Skeletal muscle satellite cell (primary cell): ENCODE results near the gene RNF130.
"Not testable (repeated sequence)": the region's sequence is repeated elsewhere in the genome, so short reads cannot be mapped to it uniquely, and the experiment has no call there.

Source experiments
- H3K27me3 ChIP-seq: 2 replicates; pipeline ENCODE4 v1.7.0; 2013; ENCODE audit warnings: low read length; ENCODE audit not compliant: control insufficient read depth, insufficient read depth
- H3K36me3 ChIP-seq: 2 replicates; pipeline ENCODE4 v1.7.0; 2013; ENCODE audit warnings: mild to moderate bottlenecking, control low read depth, low read length; ENCODE audit not compliant: insufficient read depth
- H3K4me1 ChIP-seq: 2 replicates; pipeline ENCODE4 v1.7.0; 2013; ENCODE audit warnings: low read length; ENCODE audit not compliant: control insufficient read depth, insufficient read depth
- H3K4me2 ChIP-seq: 2 replicates; pipeline ENCODE4 v1.7.0; 2013; ENCODE audit warnings: mild to moderate bottlenecking, low read length
- H3K4me3 ChIP-seq: 2 replicates; pipeline ENCODE4 v1.7.0; 2013; ENCODE audit warnings: low read length
- H3K9ac ChIP-seq: 2 replicates; pipeline ENCODE4 v1.7.0; 2013; ENCODE audit warnings: mild to moderate bottlenecking, low read depth, low read length, moderate library complexity
- H3K9me3 ChIP-seq: replicated peaks from 2 replicates; pipeline ENCODE4 v1.7.0; 2013; ENCODE audit warnings: mild to moderate bottlenecking, control low read depth, low read length

Gene RNF130

DNA sequence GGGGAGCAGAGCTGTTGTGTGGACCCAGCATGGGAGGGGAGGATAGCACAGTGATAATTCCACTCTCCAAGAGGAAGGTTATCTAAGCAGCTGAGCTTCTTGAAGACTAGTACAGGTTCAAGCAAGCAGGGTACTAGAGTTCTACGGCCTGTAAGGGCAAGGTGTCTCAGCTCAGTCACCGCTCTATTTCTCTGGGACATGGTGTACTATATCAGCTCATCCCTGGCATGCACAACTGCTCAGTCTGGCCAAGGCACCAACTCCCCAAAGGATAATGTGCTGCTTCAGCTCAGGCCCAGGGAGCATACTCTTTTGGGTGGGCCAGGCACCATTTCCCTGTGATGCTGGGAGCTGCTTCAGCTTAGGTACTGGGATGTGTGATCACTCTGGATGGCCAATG lies 69.8 kb downstream of the RNF130 start:
- Histone ChIP-seq H3K9ac (no peak overlapping the region), H3K4me1 (no peaks in the 10 kb centered on the region), H3K36me3 (no peaks in the 10 kb centered on the region), H3K4me3 (no peak overlapping the region), H3K27me3 (no peaks in the 10 kb centered on the region), H3K9me3 (no peaks in the 10 kb centered on the region), H3K4me2 (no peak overlapping the region)

DNA sequence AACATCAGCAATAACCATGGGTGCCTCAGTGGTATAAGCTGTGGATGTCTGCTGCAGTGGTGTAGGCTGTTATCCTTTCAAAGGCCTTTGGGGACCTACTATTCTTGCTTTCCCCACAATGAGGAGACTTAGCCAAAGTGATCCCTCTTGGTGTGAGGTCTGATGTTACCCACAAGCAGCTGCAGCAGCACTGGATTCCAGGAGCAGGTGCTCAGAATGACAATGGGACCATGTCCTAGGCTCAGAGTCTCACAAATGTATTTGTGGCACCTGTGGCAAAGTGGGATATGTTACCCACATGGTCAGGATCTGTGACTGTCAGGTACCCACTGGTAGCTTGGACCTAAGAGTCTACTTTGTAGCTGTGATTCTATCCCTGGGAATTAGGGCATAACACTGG lies 70.4 kb downstream of the RNF130 start:
- Histone ChIP-seq H3K36me3 (no peaks in the 10 kb centered on the region), H3K27me3 (no peaks in the 10 kb centered on the region)

DNA sequence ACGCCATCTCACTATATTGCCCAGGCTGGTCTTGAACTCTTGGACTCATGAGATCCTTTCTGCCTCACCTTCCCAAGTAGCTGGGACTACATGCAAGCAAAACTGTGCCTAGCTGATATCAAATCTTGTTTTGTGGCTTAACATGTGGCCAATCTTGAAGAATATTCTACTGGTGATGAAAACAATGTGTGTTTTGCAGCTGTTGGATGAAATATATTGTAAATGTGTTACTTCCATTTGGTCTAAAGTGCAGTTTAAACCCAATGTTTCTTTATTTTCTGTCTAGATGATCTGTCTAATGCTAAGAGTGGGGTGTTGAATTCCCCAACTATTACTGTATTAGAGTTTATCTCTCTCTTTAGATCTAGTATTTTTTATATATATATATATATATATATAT lies 73.1 kb downstream of the RNF130 start:
- no peak overlapping the region for H3K4me2 ChIP-seq
- H3K9me3 ChIP-seq = no peaks in the 10 kb centered on the region
- no peaks in the 10 kb centered on the region for H3K4me1 ChIP-seq
- no peaks in the 10 kb centered on the region for H3K36me3 ChIP-seq
- no peak overlapping the region for H3K9ac ChIP-seq
- H3K27me3 ChIP-seq = no peaks in the 10 kb centered on the region
- no peak overlapping the region for H3K4me3 ChIP-seq

More for the DNA sequence above, 70.4 kb downstream of the RNF130 start:
- Histone ChIP-seq H3K4me2 (no peak overlapping the region), H3K9ac (no peak overlapping the region), H3K4me3 (no peak overlapping the region), H3K9me3 (no peaks in the 10 kb centered on the region), H3K4me1 (no peaks in the 10 kb centered on the region)

DNA sequence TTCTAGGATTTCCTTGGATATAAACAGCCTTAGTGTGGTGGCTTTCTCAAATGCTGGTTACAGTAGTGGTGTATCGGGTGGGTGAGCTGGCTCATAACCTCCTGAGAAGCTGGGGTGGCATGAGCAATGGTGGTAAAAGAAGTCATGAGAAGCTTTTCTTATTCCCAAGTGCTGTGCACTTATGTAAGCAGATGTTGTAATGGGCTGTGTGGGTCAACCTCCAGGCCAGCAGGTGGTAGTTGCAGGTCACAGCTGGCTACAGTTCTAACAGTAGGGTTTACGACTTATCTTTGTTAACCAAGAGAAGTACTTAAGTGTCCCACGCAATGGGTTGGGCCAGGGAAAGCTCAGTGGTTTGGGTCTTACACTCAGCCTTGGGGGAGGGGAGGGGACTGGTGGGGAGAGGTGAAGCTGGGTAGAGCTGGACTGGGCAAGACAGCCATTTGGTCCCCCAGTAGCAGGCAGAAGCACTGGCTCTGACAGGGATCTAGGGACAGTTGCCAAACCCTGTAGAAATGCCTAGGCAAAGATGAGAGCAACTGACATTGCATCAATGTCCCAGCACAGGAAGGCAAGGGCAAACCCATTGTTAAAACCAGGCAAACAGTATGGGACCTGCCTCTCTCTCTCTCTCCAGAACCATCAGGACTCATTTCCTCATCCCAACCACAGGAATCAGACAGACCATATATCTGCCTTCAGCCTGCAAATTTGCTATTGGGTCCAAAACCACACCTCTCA lies 76.8 kb downstream of the RNF130 start:
- no peaks in the 10 kb centered on the region for H3K36me3 ChIP-seq
- no peaks in the 10 kb centered on the region for H3K27me3 ChIP-seq
- no peak overlapping the region for H3K4me2 ChIP-seq
- H3K9me3 ChIP-seq = no peaks in the 10 kb centered on the region
- no peak overlapping the region for H3K9ac ChIP-seq
- no peak overlapping the region for H3K4me3 ChIP-seq
- H3K4me1 ChIP-seq = no peaks in the 10 kb centered on the region

DNA sequence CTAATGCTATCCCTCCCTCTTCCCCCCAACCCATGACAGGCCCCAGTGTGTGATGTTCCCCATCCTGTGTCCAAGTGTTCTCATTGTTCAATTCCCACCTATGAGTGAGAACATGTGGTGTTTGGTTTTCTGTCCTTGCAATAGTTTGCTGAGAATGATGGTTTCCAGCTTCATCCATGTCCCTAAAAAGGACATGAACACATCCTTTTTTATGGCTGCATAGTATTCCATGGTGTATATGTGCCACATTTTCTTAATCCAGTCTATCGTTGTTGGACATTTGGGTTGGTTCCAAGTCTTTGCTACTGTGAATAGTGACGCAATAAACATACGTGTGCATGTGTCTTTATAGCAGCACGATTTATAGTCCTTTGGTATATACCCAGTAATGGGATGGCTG lies 78.7 kb downstream of the RNF130 start:
- H3K4me2 ChIP-seq, H3K4me1 ChIP-seq, H3K27me3 ChIP-seq, H3K4me3 ChIP-seq, H3K36me3 ChIP-seq, H3K9ac ChIP-seq, H3K9me3 ChIP-seq: not testable (repeated sequence)

DNA sequence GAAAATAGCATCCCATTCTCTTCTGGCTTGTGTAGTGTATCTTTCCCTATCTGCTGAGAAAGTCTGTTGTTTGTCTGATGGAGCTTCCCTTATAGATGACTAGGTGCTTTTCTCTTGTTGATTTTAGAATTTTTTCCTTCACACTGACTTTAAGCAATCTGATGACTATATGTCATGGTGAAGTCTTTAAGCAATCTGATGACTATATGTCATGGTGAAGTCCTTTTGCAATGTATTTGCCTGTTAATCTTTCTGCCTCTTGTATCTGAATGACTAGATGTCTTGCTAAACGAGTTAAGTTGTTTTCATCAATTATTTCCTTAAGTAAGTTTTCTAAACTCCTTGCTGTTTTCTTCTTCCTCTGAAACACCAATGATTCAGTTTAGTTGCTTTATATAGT lies 80.5 kb downstream of the RNF130 start:
- Histone ChIP-seq H3K9ac (no peak overlapping the region), H3K4me3 (no peak overlapping the region), H3K36me3 (no peaks in the 10 kb centered on the region), H3K27me3 (no peaks in the 10 kb centered on the region), H3K9me3 (no peaks in the 10 kb centered on the region), H3K4me1 (no peaks in the 10 kb centered on the region), H3K4me2 (no peak overlapping the region)

DNA sequence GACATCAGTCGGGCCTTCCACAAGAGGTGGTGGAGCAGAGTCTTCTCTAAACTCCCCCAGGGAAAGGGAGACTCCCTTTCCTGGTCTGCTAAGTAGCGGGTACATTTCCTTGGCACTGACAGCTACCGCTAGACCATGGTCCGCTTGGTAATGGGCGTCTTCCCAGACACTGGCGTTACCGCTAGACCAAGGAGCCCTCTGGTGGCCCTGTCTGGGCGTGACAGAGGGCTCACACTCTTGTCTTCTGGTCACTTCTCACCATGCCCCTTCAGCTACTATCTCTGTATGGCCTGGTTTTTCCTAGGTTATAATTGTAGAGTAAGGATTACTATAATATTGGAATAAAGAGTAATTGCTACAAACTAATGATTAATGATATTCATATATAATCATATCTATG lies 81.0 kb downstream of the RNF130 start:
- H3K4me2 ChIP-seq, H3K9me3 ChIP-seq, H3K4me3 ChIP-seq, H3K27me3 ChIP-seq, H3K4me1 ChIP-seq, H3K9ac ChIP-seq, H3K36me3 ChIP-seq: not testable (repeated sequence)

DNA sequence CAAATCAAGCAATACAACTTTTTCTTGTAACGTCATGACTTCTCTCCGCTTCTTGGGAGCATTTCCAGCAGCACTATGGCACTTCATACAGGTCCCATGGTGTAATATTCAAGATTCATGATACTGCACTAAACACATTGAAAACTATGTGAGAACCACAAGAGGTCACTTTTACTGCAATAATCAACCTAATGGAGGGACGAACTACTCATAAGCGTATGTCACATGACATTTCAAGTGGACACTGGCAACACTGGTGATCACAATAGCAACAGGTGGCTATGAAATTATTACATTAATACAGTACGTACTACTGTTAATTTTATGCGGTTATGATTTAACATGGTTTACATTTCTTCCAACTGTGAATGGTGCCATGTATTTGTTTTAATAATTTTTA lies 85.2 kb downstream of the RNF130 start:
- H3K4me2 ChIP-seq = no peak overlapping the region
- no peaks in the 10 kb centered on the region for H3K4me1 ChIP-seq
- H3K36me3 ChIP-seq = no peaks in the 10 kb centered on the region
- H3K27me3 ChIP-seq = no peaks in the 10 kb centered on the region
- no peak overlapping the region for H3K4me3 ChIP-seq
- no peak overlapping the region for H3K9ac ChIP-seq
- H3K9me3 ChIP-seq = no peaks in the 10 kb centered on the region

DNA sequence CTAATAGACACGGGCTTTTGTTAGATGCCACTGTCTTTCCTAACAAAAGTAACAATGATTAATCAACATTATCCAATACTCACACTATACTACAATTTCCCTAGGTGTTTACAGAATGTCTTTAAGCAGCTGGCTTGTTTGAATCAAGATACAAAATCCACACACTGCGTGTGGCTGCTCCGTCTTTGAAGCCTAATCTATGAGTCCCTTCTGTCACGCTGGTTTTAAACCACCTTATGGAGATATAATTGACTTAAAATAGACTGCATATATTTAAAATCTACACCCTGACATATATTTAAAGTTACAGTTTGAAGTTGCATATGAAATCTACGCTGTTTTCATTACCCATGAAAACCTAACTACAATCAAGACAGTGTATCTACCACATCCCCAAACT lies 89.9 kb downstream of the RNF130 start:
- no peak overlapping the region for H3K4me2 ChIP-seq
- H3K4me1 ChIP-seq = no peaks in the 10 kb centered on the region
- H3K9me3 ChIP-seq = no peaks in the 10 kb centered on the region
- no peaks in the 10 kb centered on the region for H3K27me3 ChIP-seq
- peaks cover 5% of the 10 kb centered on the region for H3K36me3 ChIP-seq
- no peak overlapping the region for H3K9ac ChIP-seq
- no peak overlapping the region for H3K4me3 ChIP-seq

DNA sequence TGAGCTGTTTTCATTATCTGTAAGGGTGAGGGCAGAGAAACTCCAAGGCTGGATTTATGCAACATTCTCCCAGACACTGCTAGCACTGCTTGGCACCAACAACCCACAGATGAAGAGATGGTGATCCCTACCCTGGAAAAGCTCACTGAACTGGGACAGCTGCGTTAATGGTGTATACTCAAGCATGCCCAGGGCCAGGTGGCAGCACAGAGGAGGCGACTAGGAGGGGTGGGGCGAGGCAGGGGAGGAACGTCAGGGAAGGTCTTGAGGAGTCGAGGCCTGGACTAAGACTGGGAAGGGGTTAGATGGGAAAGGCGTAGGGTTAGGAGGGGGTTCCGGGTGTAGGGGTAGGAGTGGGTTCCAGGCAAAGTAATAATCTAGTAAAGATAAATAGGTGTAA lies 90.8 kb downstream of the RNF130 start:
- H3K4me1 ChIP-seq = no peaks in the 10 kb centered on the region
- H3K9ac ChIP-seq = no peak overlapping the region
- H3K27me3 ChIP-seq = no peaks in the 10 kb centered on the region
- H3K36me3 ChIP-seq = peaks cover 5% of the 10 kb centered on the region
- no peak overlapping the region for H3K4me3 ChIP-seq
- no peaks in the 10 kb centered on the region for H3K9me3 ChIP-seq
- no peak overlapping the region for H3K4me2 ChIP-seq

DNA sequence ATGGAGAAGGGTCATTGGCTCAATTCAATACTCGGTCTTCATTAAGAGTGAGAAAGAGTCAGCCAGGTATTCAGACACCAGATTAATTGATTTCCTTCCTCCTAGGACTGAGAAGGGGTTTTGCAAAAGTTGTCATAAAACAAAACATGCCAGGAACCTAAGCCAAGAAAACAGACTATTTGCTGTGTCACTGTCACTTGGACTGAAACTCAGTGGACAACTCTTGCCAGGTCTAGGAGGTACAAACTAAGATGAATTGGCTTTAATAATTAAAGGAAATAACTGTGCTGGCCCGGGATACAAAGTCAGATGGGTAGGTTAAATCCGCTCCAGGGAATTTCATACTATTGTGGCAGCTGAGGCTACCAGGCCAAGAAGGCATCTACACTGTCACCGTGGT lies 92.8 kb downstream of the RNF130 start:
- no peak overlapping the region for H3K4me2 ChIP-seq
- no peaks in the 10 kb centered on the region for H3K4me1 ChIP-seq
- H3K4me3 ChIP-seq = no peak overlapping the region
- no peaks in the 10 kb centered on the region for H3K9me3 ChIP-seq
- H3K27me3 ChIP-seq = no peaks in the 10 kb centered on the region
- H3K36me3 ChIP-seq = peaks cover 14% of the 10 kb centered on the region
- no peak overlapping the region for H3K9ac ChIP-seq

DNA sequence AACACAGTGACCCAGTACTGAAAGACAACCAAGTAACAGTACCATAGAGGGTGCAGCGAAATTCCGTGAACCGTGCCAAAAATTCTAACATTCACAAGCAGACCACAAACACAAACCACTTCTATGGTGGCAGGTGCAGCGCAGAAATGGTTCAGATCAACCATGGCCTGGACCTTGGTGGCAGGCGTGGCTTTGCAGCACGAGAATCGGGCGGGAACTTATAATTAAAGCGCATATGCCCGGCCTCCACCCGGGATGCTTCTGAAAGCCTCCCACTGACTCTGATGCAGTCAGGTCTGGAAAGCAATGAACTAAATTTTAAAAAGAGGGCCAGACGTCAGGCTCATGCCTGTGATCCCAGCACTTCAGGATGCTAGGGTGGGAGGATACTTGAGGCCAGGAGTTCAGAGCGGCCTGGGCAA lies 95.8 kb downstream of the RNF130 start:
- no peaks in the 10 kb centered on the region for H3K4me1 ChIP-seq
- no peak overlapping the region for H3K4me3 ChIP-seq
- no peak overlapping the region for H3K9ac ChIP-seq
- H3K36me3 ChIP-seq = peaks cover 14% of the 10 kb centered on the region
- H3K4me2 ChIP-seq = no peak overlapping the region
- no peaks in the 10 kb centered on the region for H3K9me3 ChIP-seq
- H3K27me3 ChIP-seq = no peaks in the 10 kb centered on the region
